Activated CD8-positive, alpha-beta memory T cell treated with anti-CD3 and anti-CD28 coated beads, Interleukin-2, amount 10 ng/mL, durations not matched to agents 7 days and 5 days (primary cell): Measurements from ENCODE around the gene FOS. TPM values are rescaled to one million over a fixed set of nuclear protein-coding genes. Genes with fewer than 3 reads are reported as not detected.

Experiments
- ATAC-seq: fragments of 150-1000 bp; cut with Tn5 transposase; one replicate; pipeline ENCODE4 v1.10.0; 2021; ENCODE audit warnings: moderate library complexity
- CTCF ChIA-PET: fragments of 350-600 bp; sonication (Branson Sonifier 250); formaldehyde crosslinking; loops from one replicate; lab custom pipeline; 2021; ENCODE audit warnings: antibody characterized with exemption; lab: Charles Lee
- DNase-seq: peaks from one replicate; pipeline ENCODE4 v3.0.0-alpha.2; 2020
- H3K27ac Mint-ChIP-seq: one replicate; pipeline ENCODE4 v1.8.0; 2021; ENCODE audit warnings: mild to moderate bottlenecking, mixed read lengths
- H3K27me3 Mint-ChIP-seq: one replicate; pipeline ENCODE4 v1.8.0; 2021; ENCODE audit warnings: mixed read lengths
- H3K36me3 Mint-ChIP-seq: one replicate; pipeline ENCODE4 v1.8.0; 2021; ENCODE audit warnings: mild to moderate bottlenecking, mixed read lengths
- H3K4me1 Mint-ChIP-seq: one replicate; pipeline ENCODE4 v1.8.0; 2021; ENCODE audit warnings: mixed read lengths
- H3K4me3 Mint-ChIP-seq: one replicate; pipeline ENCODE4 v1.8.0; 2021; ENCODE audit warnings: mild to moderate bottlenecking, moderate library complexity, mixed read lengths
- H3K9me3 Mint-ChIP-seq: one replicate; pipeline ENCODE4 v1.8.0; 2022; ENCODE audit warnings: low read depth, mixed read lengths
- total RNA-seq, 2 experiments: library from RNA; stranded (reverse); gene quantifications; one replicate each; pipeline ENCODE4 v1.2.3, GENCODE V29; 2021

Gene FOS
- total RNA-seq, 2 experiments from 2014 or later, result 6.9 to 78.6 TPM

- DNase-seq, result no peak
Measured at GRCh38 chr14:75258079-75258802, 20.4 kb upstream of the FOS start.

DNA sequence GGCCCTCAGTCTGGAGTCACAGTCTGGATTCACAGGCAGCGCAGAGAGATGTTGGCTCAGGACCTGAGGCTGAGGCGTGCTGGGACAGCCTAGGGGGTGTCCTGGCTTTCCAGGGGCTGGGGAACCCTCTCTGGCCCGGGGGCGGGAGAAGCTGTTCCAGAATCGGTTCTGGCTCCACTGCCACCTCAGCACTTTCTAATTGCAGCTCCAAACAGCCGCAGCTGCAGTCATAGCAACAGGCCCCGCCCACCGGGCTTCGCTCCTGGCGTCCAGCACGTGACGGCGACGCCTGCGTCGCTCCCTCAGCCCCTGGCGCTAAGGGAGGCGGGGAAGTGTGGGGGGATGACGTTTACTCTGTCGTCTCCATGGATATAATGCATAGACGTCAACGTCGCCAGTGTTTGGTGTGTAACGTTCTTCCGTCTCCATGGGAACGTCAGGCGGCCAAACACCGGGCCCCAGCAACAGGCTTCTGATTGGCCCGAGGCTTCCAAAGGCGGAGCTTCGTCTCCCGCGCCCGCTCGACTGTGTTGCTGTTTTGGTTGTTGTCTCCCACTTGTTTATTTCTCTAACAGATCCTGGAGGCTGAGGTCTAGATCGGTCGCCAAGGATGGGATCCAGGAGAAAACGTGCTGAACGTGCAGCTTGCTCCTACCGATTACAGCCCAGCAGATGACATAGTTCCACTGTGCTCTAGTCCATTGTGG is 19.7 kb upstream of the FOS start:
- Mint-ChIP-seq H3K4me3 (peak overlapping the region; percentile 81), H3K27me3 (peaks cover 54% of the 10 kb centered on the region), H3K9me3 (no peaks in the 10 kb centered on the region), H3K4me1 (peaks cover 18% of the 10 kb centered on the region), H3K36me3 (no peaks in the 10 kb centered on the region), H3K27ac (peak overlapping the region; percentile 95)
- ATAC-seq (peak; percentile 91), DNase-seq (peak; percentile 99)
- CTCF ChIA-PET, result interaction anchor here (1.0 to 3.1 kb wide), 6 partner anchors 9 to 37 kb away, joined by 3 to 14 read pairs (median 8); no protein-coding TSS in a partner anchor

More at GRCh38 chr14:75258079-75258802, 20.4 kb upstream of the FOS start:
- CTCF ChIA-PET, result interaction anchor here (1.2 to 3.1 kb wide), 4 partner anchors 9 to 37 kb away, joined by 3 to 14 read pairs (median 12); no protein-coding TSS in a partner anchor
- Mint-ChIP-seq H3K4me3 (peak overlapping the region; percentile 81), H3K4me1 (peaks cover 18% of the 10 kb centered on the region), H3K27me3 (peaks cover 51% of the 10 kb centered on the region), H3K36me3 (no peaks in the 10 kb centered on the region), H3K27ac (peak overlapping the region; percentile 95), H3K9me3 (no peaks in the 10 kb centered on the region)
- ATAC-seq, result no peak

DNA sequence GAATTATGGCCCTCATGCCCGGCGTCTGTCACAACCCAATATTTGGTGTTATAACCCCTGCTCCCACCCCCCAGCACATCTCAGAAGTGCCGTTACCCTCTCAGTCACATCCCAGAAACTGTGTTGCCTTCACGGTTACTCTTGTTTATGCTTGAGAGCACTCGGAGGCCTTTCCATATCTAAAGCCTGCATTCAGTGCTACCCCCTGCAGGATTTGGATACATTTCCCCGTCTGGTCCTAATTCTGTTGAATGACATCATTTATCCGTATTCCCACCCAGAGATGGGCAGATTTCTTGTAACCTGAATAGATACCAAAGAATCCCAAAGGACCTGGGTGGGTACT is 19.1 kb upstream of the FOS start:
- H3K36me3 Mint-ChIP-seq, result no peaks in the 10 kb centered on the region
- ATAC-seq (no peak), DNase-seq (no peak)
- H3K27me3 Mint-ChIP-seq, result peaks cover 51% of the 10 kb centered on the region
- peak overlapping the region; percentile 95 for H3K27ac Mint-ChIP-seq
- H3K4me3 Mint-ChIP-seq, result peak overlapping the region; percentile 81
- no peaks in the 10 kb centered on the region for H3K9me3 Mint-ChIP-seq
- peaks cover 18% of the 10 kb centered on the region for H3K4me1 Mint-ChIP-seq
- CTCF ChIA-PET, result interaction anchor here (1.0 to 3.1 kb wide), 5 partner anchors 10 to 36 kb away, joined by 3 to 14 read pairs (median 10); no protein-coding TSS in a partner anchor

- no peak overlapping the region for H3K4me3 Mint-ChIP-seq
- H3K4me1 Mint-ChIP-seq, result peaks cover 18% of the 10 kb centered on the region
- no peak for ATAC-seq
- peaks cover 45% of the 10 kb centered on the region for H3K27me3 Mint-ChIP-seq
- CTCF ChIA-PET, result interaction anchor here (1.8 to 3.1 kb wide), 3 partner anchors 11 to 36 kb away, joined by 6 to 14 read pairs (median 13); no protein-coding TSS in a partner anchor
- no peaks in the 10 kb centered on the region for H3K9me3 Mint-ChIP-seq
- H3K27ac Mint-ChIP-seq, result peak overlapping the region; percentile 95
- no peak for DNase-seq
- no peaks in the 10 kb centered on the region for H3K36me3 Mint-ChIP-seq
Measured at GRCh38 chr14:75260025-75260763, 18.4 kb upstream of the FOS start.

DNA sequence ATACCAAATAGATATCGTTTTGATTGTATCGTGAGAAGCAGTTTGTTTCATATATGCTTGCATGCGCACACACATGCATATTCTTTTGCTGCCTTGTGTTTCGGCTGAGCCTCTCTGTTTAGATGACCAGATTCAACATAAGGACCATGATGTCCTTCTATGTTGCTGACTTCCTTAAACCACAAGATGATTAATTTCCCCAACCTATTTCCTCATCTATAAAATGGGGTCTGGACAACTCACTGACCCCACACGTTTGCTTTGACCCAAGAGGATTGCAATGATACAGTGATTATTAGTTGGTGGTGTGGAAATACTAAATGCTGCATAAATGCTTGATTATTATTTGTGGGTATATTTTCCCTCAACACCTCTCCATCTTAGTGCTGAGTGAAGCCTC is 16.8 kb upstream of the FOS start:
- Mint-ChIP-seq H3K4me3 (no peak overlapping the region), H3K27me3 (peaks cover 44% of the 10 kb centered on the region), H3K9me3 (no peaks in the 10 kb centered on the region), H3K27ac (no peak overlapping the region), H3K36me3 (no peaks in the 10 kb centered on the region), H3K4me1 (peaks cover 18% of the 10 kb centered on the region)
- no peak for ATAC-seq
- no peak for DNase-seq
- CTCF ChIA-PET, result interaction anchor here (0.6 kb wide), 1 partner anchor 316 kb away, joined by 5 read pairs; no protein-coding TSS in a partner anchor

DNA sequence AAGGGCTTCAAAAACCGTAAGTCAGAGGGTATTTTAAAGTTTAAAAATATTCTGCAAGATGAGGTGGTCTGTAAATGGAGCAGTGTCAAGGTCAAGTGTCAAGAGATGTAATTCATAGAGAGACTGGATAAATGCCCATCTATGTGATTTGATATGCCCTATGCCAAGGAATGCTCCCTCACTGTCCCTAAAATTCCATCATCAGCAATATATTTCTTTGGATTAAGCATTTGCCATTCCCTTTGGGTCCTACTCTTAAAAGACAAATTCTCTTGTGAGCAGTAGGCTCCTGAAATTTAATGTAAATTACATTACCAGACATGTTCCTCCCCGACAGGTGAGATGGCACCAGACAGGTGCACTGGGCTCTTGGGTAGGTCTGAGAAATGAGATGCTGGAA is 16.0 kb upstream of the FOS start:
- Mint-ChIP-seq H3K27me3 (peaks cover 45% of the 10 kb centered on the region), H3K4me3 (no peak overlapping the region), H3K27ac (no peak overlapping the region), H3K36me3 (no peaks in the 10 kb centered on the region), H3K4me1 (peaks cover 18% of the 10 kb centered on the region), H3K9me3 (no peaks in the 10 kb centered on the region)
- ATAC-seq, result no peak
- no peak for DNase-seq
- CTCF ChIA-PET, result no interaction called here

DNA sequence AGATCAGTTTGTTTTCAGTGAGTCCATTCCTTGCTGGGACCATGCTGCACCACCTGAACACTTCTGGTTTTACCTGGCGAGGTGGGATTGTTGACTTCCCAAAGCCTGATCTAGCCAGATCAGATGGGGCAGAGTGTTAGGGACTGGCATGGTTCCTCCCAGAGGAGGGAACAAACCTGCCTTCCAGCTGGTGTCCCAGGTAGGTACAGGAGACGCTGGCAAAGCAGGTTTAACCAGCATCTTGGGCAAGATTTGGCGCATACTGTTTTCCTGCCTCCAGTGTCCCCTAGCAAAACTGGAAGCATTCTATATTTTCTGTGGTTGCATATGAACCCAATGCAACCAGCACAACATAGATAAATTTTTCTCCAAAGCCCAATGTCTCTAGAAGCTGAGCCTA is 14.6 kb upstream of the FOS start:
- Mint-ChIP-seq H3K27ac (no peak overlapping the region), H3K4me3 (no peak overlapping the region), H3K9me3 (no peaks in the 10 kb centered on the region), H3K27me3 (peaks cover 53% of the 10 kb centered on the region), H3K4me1 (peaks cover 13% of the 10 kb centered on the region), H3K36me3 (no peaks in the 10 kb centered on the region)
- no peak for DNase-seq
- ATAC-seq, result no peak
- CTCF ChIA-PET, result no interaction called here

- Mint-ChIP-seq H3K36me3 (no peaks in the 10 kb centered on the region), H3K4me3 (no peak overlapping the region), H3K27me3 (peaks cover 55% of the 10 kb centered on the region), H3K9me3 (no peaks in the 10 kb centered on the region), H3K4me1 (no peaks in the 10 kb centered on the region), H3K27ac (no peak overlapping the region)
- CTCF ChIA-PET, result interaction anchor here (1.0 to 2.2 kb wide), 6 partner anchors 10 to 83 kb away, joined by 3 to 9 read pairs (median 3); no protein-coding TSS in a partner anchor
- DNase-seq, result no peak
- no peak for ATAC-seq
Measured at GRCh38 chr14:75267141-75267721, 11.4 kb upstream of the FOS start.

- Mint-ChIP-seq H3K4me3 (no peak overlapping the region), H3K36me3 (no peaks in the 10 kb centered on the region), H3K4me1 (no peaks in the 10 kb centered on the region), H3K9me3 (no peaks in the 10 kb centered on the region), H3K27me3 (peaks cover 62% of the 10 kb centered on the region), H3K27ac (no peak overlapping the region)
- CTCF ChIA-PET, result interaction anchor here (0.6 to 1.2 kb wide), 4 partner anchors 18 to 210 kb away, joined by 3 to 4 read pairs (median 4); no protein-coding TSS in a partner anchor
- DNase-seq, result no peak
- ATAC-seq, result no peak
Measured at GRCh38 chr14:75268633-75269550, 9.7 kb upstream of the FOS start.

DNA sequence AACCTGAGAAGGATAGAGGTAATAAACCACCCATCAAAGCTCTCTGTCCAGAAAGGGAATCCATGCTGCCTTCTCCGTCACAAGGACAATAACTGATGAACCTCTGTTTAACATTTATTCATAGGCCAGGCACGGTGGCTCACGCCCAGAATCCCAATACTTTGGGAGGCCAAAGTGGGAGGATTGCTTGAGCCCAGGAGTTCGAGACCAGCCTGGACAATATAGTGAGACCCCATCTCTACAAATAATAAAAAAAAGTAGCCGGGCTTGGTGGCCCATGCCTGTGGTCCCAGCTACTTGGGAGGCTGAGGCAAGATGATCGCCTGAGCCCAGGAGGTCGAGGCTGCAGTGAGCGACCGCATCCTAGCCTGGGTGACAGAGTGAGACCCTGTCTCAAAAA is 7.1 kb upstream of the FOS start:
- CTCF ChIA-PET, result no interaction called here
- no peak for DNase-seq

DNA sequence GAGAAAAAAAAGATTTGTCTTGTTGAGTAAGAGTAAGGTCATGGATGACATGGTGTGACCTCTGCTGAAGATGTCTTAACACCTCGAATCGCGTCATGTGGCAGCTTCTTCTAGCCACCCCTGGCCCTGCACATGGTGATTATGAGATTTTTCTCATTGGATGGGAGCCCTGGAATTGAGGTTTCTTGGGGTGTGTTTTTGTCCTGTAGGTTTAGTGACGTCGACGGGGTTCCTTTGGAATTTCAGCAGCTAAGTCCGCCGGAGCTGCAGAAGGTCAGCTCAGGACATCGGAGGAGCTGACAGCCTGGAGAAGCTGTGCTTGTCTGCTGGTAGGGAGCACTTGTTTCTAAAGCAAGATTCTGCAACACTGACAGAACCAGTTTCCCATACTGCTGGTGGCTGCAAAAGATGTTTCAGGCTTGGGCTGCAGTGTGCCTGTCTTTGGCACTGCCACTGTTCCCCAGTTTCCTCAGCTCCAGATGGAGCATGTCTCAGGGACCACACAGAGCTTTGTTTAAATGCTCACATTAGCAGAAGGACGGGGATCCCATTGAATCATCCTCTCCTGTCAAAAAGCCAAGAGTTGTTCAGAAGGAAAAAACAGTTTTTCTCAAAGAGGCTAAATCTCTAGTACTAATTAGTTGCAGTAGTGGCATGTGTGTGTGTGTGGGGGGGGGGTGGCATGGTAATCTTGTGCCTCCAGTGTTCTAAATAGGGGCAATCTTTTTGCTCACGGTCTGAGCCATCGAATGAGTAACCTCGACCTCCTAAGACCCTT is 5.2 kb upstream of the FOS start:
- CTCF ChIA-PET, result interaction anchor here (0.5 to 1.2 kb wide), 2 partner anchors 14 to 25 kb away, joined by 3 read pairs; no protein-coding TSS in a partner anchor
- peaks cover 68% of the 10 kb centered on the region for H3K27me3 Mint-ChIP-seq
- no peak overlapping the region for H3K27ac Mint-ChIP-seq
- H3K36me3 Mint-ChIP-seq, result no peaks in the 10 kb centered on the region
- peaks cover 20% of the 10 kb centered on the region for H3K4me1 Mint-ChIP-seq
- DNase-seq, result no peak
- no peak for ATAC-seq
- no peak overlapping the region for H3K4me3 Mint-ChIP-seq
- H3K9me3 Mint-ChIP-seq, result no peaks in the 10 kb centered on the region

More for the DNA sequence above, 7.1 kb upstream of the FOS start:
- Mint-ChIP-seq H3K4me3 (no peak overlapping the region), H3K36me3 (no peaks in the 10 kb centered on the region), H3K27me3 (peaks cover 74% of the 10 kb centered on the region), H3K9me3 (no peaks in the 10 kb centered on the region), H3K4me1 (peaks cover 11% of the 10 kb centered on the region), H3K27ac (no peak overlapping the region)
- ATAC-seq, result no peak
